RPMI7951 (cell line): Measurements from ENCODE around the gene FOXJ3. TPM values are rescaled to one million over a fixed set of nuclear protein-coding genes. Genes with fewer than 3 reads are reported as not detected.

Experiments
- DNase-seq: peaks from one replicate; pipeline ENCODE4 v3.0.0-alpha.2; 2012; ENCODE audit warnings: low read depth
- total RNA-seq: library from RNA; depleted of rRNA; stranded (reverse); fragments of >200 nt; shearing (Covaris generic); gene quantifications from 2 replicates; pipeline ENCODE4 v1.2.3, GENCODE V29; 2014

The FOXJ3 gene
- total RNA-seq, 1 experiment from 2014 or later: 29.0 TPM

GRCh38 chr1:42189931-42190853 is 144.8 kb downstream of the FOXJ3 start:
- no peak for DNase-seq

- DNase-seq: no peak
These were observed 148.9 kb downstream of the FOXJ3 start for GRCh38 chr1:42186152-42186551.

GRCh38 chr1:42184616-42185015 is 150.4 kb downstream of the FOXJ3 start:
- DNase-seq: no peak

GRCh38 chr1:42183957-42184268 is 151.1 kb downstream of the FOXJ3 start:
- no peak for DNase-seq

GRCh38 chr1:42183210-42183956 is 151.7 kb downstream of the FOXJ3 start:
- DNase-seq: no peak

GRCh38 chr1:42181687-42182086 is 153.3 kb downstream of the FOXJ3 start:
- DNase-seq: no peak

GRCh38 chr1:42179900-42180329 is 155.1 kb downstream of the FOXJ3 start:
- DNase-seq: no peak

- DNase-seq: no peak
These were observed 155.8 kb downstream of the FOXJ3 start for GRCh38 chr1:42179275-42179674.

GRCh38 chr1:42178249-42178648 is 156.8 kb downstream of the FOXJ3 start:
- no peak for DNase-seq

GRCh38 chr1:42177541-42177981 is 157.5 kb downstream of the FOXJ3 start:
- DNase-seq: peak; percentile 79

- DNase-seq: peak; percentile 34
These were observed 158.0 kb downstream of the FOXJ3 start for GRCh38 chr1:42176902-42177519.

- no peak for DNase-seq
These were observed 159.6 kb downstream of the FOXJ3 start for GRCh38 chr1:42175314-42176054.

- no peak for DNase-seq
These were observed 160.9 kb downstream of the FOXJ3 start for GRCh38 chr1:42173961-42174735.

GRCh38 chr1:42173155-42173933 is 161.7 kb downstream of the FOXJ3 start:
- peak; percentile 45 for DNase-seq

GRCh38 chr1:42172381-42173133 is 162.5 kb downstream of the FOXJ3 start:
- no peak for DNase-seq

GRCh38 chr1:42171679-42172266 is 163.3 kb downstream of the FOXJ3 start:
- no peak for DNase-seq

- no peak for DNase-seq
These were observed 164.0 kb downstream of the FOXJ3 start for GRCh38 chr1:42170779-42171621.

GRCh38 chr1:42168763-42169162 is 166.3 kb downstream of the FOXJ3 start:
- DNase-seq: no peak
